Thoracic aorta (tissue), 2 donors: ENCODE measurements around the gene POLR2H. TPM values are rescaled to one million over a fixed set of nuclear protein-coding genes. Genes with fewer than 3 reads are reported as not detected.

Experiments used
- ATAC-seq: fragments of 150-250 bp; one replicate; pipeline ENCODE4 v1.8.0; 2017; ENCODE audit warnings: low read depth; ENCODE audit not compliant: insufficient number of reproducible peaks, low FRiP score
- DNase-seq: peaks from one replicate; pipeline ENCODE4 v3.0.0-alpha.2; 2020; ENCODE audit warnings: low spot score
- H3K27ac ChIP-seq, 2 donors: fragments of 200-600 bp; sonication (generic); 1 replicate in 1 of 2; 2 replicates in 1 of 2; pipeline ENCODE4 v1.5.1; 2016; ENCODE audit warnings: mild to moderate bottlenecking in 2 of 2, moderate library complexity in 2 of 2
- H3K27me3 ChIP-seq: fragments of 200-600 bp; sonication (generic); replicated peaks from 2 replicates; pipeline ENCODE4 v1.6.0; 2016; ENCODE audit warnings: mild to moderate bottlenecking; ENCODE audit not compliant: insufficient read depth
- H3K36me3 ChIP-seq: fragments of 200-600 bp; sonication (generic); one replicate; pipeline ENCODE4 v1.5.1; 2016
- H3K4me1 ChIP-seq, 2 donors: fragments of 200-600 bp; sonication (generic); 1 replicate in 1 of 2; 2 replicates in 1 of 2; pipeline versions ENCODE4 v1.5.1 to v1.6.0; 2016; ENCODE audit warnings: low read depth in 2 of 2, mild to moderate bottlenecking in 1 of 2; ENCODE audit not compliant: control insufficient read depth in 1 of 2
- H3K4me3 ChIP-seq: fragments of 200-600 bp; sonication (generic); 2 replicates; pipeline ENCODE4 v1.5.1; 2016; ENCODE audit warnings: mild to moderate bottlenecking
- H3K9me3 ChIP-seq: fragments of 200-600 bp; sonication (generic); 2 replicates; pipeline ENCODE4 v1.5.1; 2016
- CTCF ChIP-seq: fragments of 200-600 bp; sonication (generic); IDR thresholded peaks from one replicate; pipeline ENCODE4 v1.5.1; 2019; ENCODE audit warnings: antibody characterized with exemption
- total RNA-seq, 2 donors: library from RNA; depleted of rRNA; stranded (reverse); fragments of >200 nt; gene quantifications; one replicate each; pipeline versions ENCODE4 v1.1.0 to v1.2.3, GENCODE V29; 2016

POLR2H gene
- total RNA-seq, 2 donors from 2014 or later, result 49.5 to 53.7 TPM

- DNase-seq, result no peak
- no peak for TF ChIP-seq CTCF
- ATAC-seq, result no peak
- no peak overlapping the region for H3K27ac ChIP-seq
- peaks cover 11% of the 10 kb centered on the region for H3K36me3 ChIP-seq
- H3K9me3 ChIP-seq, result no peaks in the 10 kb centered on the region
- H3K4me3 ChIP-seq, result no peak overlapping the region
- peaks cover 7 to 12% of the 10 kb centered on the region in 2 donors for H3K4me1 ChIP-seq
- no peaks in the 10 kb centered on the region for H3K27me3 ChIP-seq
These were observed 4.0 kb upstream of the POLR2H start for GRCh38 chr3:184357248-184358123.

- peaks cover 7 to 12% of the 10 kb centered on the region in 2 donors for H3K4me1 ChIP-seq
- no peaks in the 10 kb centered on the region for H3K27me3 ChIP-seq
- TF ChIP-seq CTCF, result no peak
- DNase-seq (no peak), ATAC-seq (no peak)
- no peaks in the 10 kb centered on the region for H3K9me3 ChIP-seq
- no peak overlapping the region for H3K4me3 ChIP-seq
- H3K36me3 ChIP-seq, result peaks cover 11% of the 10 kb centered on the region
- no peak overlapping the region for H3K27ac ChIP-seq
These were observed 3.3 kb upstream of the POLR2H start for GRCh38 chr3:184358124-184358767.

- Histone ChIP-seq H3K4me3 (no peak overlapping the region), H3K36me3 (peaks cover 11% of the 10 kb centered on the region), H3K27me3 (no peaks in the 10 kb centered on the region), H3K27ac (no peak overlapping the region), H3K9me3 (no peaks in the 10 kb centered on the region), H3K4me1 (peaks cover 11 to 18% of the 10 kb centered on the region in 2 donors)
- ATAC-seq, result no peak
- no peak for TF ChIP-seq CTCF
- DNase-seq, result no peak
These were observed 2.6 kb upstream of the POLR2H start for GRCh38 chr3:184358921-184359350.

- H3K27me3 ChIP-seq, result no peaks in the 10 kb centered on the region
- TF ChIP-seq CTCF, result no peak
- H3K4me1 ChIP-seq, result peaks cover 11 to 25% of the 10 kb centered on the region in 2 donors
- no peaks in the 10 kb centered on the region for H3K9me3 ChIP-seq
- ATAC-seq (no peak), DNase-seq (no peak)
- no peak overlapping the region for H3K4me3 ChIP-seq
- no peak overlapping the region for H3K27ac ChIP-seq
- peaks cover 11% of the 10 kb centered on the region for H3K36me3 ChIP-seq
These were observed 1.9 kb upstream of the POLR2H start for GRCh38 chr3:184359610-184360009.
